IgD-negative memory B cell (primary cell): ENCODE data around the gene ASXL1. TPM values are rescaled to one million over a fixed set of nuclear protein-coding genes. Genes with fewer than 3 reads are reported as not detected.

ENCODE experiments used
- H3K27ac Mint-ChIP-seq, 3 donors: one replicate each; pipeline ENCODE4 v1.8.0; 2020 to 2022; ENCODE audit warnings: mild to moderate bottlenecking in 3 of 3, mixed read lengths in 3 of 3, moderate library complexity in 1 of 3
- H3K27me3 Mint-ChIP-seq: one replicate; pipeline ENCODE4 v1.8.0; 2021; ENCODE audit warnings: mixed read lengths
- H3K36me3 Mint-ChIP-seq: one replicate; pipeline ENCODE4 v1.8.0; 2020; ENCODE audit warnings: mild to moderate bottlenecking, mixed read lengths
- H3K4me1 Mint-ChIP-seq, 3 donors: one replicate each; pipeline ENCODE4 v1.8.0; 2020 to 2022; ENCODE audit warnings: mixed read lengths in 3 of 3, mild to moderate bottlenecking in 1 of 3
- H3K4me3 Mint-ChIP-seq, 4 donors: one replicate each; pipeline ENCODE4 v1.8.0; 2020 to 2022; ENCODE audit warnings: mild to moderate bottlenecking in 4 of 4, mixed read lengths in 4 of 4, moderate library complexity in 3 of 4
- H3K9me3 Mint-ChIP-seq, 3 donors: one replicate each; pipeline ENCODE4 v1.8.0; 2020 to 2021; ENCODE audit warnings: mixed read lengths in 3 of 3, mild to moderate bottlenecking in 1 of 3
- polyA plus RNA-seq: library from polyadenylated mRNA; unstranded; fragments of 300-500 nt; fragmentation: Illumina TruSeq; gene quantifications from one replicate; pipeline ENCODE4 v1.2.3, GENCODE V29; 2021

The ASXL1 gene
- polyA plus RNA-seq, 1 donor from 2014 or later, result 24.5 TPM

DNA sequence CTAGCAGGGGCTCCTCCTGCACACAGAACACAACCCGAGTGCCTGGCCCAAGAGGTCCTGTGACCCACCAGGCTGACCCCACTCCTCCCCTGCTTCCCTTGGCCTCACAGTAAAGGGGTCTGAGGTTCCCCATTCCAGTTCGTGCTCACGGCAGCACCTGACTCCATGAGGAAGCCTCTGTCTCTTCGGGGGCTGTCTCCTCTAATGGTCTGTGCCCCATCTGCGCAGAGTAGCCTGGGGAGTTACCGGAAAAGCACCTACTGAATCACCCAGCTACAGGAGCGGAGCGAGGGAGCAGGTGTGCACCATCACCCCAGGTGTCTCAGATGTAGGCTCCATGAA, 93.2 kb downstream of the ASXL1 start:
- H3K4me3 Mint-ChIP-seq, result no peak overlapping the region
- no peaks in the 10 kb centered on the region for H3K9me3 Mint-ChIP-seq
- peaks cover 16 to 20% (median 16%) of the 10 kb centered on the region in 3 donors for H3K4me1 Mint-ChIP-seq
- peaks cover 3% of the 10 kb centered on the region for H3K36me3 Mint-ChIP-seq
- H3K27ac Mint-ChIP-seq, result peak overlapping the region in 1 of 3 donors; percentile 28
- H3K27me3 Mint-ChIP-seq, result no peaks in the 10 kb centered on the region

DNA sequence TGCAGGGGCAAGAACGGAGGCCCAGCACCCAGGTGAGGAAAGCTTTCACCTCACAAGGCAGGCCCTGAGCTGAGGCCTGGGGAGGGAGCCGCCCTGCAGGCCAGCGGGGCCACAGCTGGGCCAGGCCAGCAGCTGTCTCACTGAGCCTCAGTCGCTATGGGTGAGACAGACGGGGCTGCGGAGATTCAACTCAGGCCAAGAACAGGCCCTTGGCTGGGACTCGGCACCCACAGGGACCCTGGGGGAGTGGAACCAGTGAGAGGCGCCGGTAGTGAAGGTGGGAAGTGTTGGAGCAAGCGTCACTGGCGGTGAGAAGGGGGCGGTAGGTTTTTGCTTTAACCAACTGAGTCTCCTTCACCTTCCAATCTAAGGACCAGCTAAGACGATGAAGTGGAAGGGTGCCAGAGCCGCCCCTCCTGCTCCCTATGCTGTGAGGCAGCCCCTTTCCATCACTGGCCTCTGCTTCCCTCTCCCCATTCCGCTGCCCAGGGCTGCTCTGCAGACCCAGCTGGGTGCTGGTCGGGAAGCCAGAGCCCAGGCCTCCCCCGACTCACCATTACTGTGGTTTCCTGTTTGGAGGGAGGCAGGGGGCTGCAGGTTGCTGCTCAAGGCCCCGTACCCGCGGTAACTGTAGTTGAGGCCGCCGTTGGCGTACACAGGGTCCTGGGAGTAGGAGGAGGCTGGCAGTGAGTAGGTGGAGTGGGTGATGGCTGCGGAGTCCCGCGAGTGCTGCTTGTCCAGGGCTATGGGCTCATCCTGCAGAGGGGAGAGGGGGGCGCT, 93.7 kb downstream of the ASXL1 start:
- Mint-ChIP-seq H3K4me3 (no peak overlapping the region), H3K36me3 (peaks cover 3% of the 10 kb centered on the region), H3K9me3 (no peaks in the 10 kb centered on the region), H3K27me3 (no peaks in the 10 kb centered on the region), H3K27ac (peak overlapping the region in 1 of 3 donors; percentile 46), H3K4me1 (peaks cover 16% of the 10 kb centered on the region in 3 donors)

DNA sequence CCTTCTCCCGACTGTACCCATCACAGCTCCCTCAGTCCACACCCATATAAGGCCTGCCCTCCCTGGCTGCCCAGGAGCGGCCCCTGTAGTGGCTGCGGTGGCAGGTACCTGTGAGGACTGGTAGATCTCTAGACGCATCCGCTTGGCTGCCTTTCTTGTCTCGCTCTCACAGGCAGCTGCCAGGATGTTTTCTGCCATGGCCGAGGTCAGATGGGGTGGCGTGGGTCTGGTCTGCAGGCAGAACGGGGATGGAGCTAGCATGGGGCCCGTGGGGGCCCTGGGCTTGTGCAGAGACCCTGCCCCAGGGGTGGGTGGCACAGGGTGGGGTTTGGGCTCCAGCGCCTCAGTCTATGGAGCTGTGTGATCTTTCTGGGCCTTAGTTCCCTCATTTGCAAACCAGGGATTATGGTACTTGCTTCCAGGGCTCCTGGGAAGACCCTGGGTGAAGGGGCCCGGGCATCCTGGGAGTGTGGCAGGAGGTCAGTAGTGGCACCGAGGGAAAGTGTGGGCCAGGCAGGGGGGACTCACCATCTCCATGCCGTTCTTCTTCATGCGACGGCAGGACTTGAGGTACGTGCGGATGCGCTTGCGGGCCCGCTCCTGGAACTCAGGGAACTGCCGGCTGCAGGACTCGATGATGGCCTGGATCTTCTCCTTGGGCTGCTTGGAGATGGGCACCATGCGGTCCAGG, 94.8 kb downstream of the ASXL1 start:
- H3K4me3 Mint-ChIP-seq, result no peak overlapping the region

DNA sequence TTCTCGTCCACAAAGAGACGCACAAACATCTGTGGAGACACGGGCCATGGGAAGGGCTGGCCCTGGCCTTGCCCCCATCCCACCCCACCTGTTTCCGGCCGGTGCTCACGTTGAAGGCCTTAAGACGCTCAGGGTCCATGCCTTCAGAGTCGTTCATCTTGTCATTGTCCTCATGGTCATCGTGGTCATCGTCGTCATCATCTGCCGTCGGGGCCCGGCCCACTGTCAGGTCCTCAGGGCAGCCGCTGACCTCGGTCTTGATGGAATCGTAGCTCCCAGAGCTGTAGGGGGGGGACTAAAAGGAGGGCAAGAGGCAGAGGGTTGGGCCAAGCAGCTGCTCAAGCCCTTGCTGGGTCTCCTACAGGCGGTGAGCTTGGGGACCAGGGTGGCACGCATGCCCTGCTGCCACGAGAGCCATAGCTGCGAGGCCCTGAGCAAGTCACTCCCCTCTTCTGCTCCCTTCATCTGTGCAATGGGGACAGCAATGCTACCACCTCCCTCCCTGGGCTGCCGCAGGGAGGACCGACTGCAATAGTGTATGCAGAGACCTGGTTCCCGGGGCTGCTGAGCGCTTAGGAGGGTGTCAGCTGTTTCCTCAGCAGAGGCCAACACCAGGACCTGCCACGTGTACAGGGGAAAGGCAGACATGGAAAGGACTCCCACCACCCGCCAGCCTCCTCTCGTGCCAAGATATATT, 95.5 kb downstream of the ASXL1 start:
- peaks cover 15 to 24% (median 19%) of the 10 kb centered on the region in 3 donors for H3K4me1 Mint-ChIP-seq
- H3K36me3 Mint-ChIP-seq, result peaks cover 3% of the 10 kb centered on the region
- H3K9me3 Mint-ChIP-seq, result no peaks in the 10 kb centered on the region
- H3K27ac Mint-ChIP-seq, result peak overlapping the region in 1 of 3 donors; percentile 59
- no peaks in the 10 kb centered on the region for H3K27me3 Mint-ChIP-seq
- peak overlapping the region in 1 of 4 donors; percentile 49 for H3K4me3 Mint-ChIP-seq

More for the DNA sequence above, 94.8 kb downstream of the ASXL1 start:
- peaks cover 3% of the 10 kb centered on the region for H3K36me3 Mint-ChIP-seq
- no peaks in the 10 kb centered on the region for H3K9me3 Mint-ChIP-seq
- peak overlapping the region in 1 of 3 donors; percentile 76 for H3K27ac Mint-ChIP-seq
- peaks cover 15 to 17% (median 16%) of the 10 kb centered on the region in 3 donors for H3K4me1 Mint-ChIP-seq
- no peaks in the 10 kb centered on the region for H3K27me3 Mint-ChIP-seq

DNA sequence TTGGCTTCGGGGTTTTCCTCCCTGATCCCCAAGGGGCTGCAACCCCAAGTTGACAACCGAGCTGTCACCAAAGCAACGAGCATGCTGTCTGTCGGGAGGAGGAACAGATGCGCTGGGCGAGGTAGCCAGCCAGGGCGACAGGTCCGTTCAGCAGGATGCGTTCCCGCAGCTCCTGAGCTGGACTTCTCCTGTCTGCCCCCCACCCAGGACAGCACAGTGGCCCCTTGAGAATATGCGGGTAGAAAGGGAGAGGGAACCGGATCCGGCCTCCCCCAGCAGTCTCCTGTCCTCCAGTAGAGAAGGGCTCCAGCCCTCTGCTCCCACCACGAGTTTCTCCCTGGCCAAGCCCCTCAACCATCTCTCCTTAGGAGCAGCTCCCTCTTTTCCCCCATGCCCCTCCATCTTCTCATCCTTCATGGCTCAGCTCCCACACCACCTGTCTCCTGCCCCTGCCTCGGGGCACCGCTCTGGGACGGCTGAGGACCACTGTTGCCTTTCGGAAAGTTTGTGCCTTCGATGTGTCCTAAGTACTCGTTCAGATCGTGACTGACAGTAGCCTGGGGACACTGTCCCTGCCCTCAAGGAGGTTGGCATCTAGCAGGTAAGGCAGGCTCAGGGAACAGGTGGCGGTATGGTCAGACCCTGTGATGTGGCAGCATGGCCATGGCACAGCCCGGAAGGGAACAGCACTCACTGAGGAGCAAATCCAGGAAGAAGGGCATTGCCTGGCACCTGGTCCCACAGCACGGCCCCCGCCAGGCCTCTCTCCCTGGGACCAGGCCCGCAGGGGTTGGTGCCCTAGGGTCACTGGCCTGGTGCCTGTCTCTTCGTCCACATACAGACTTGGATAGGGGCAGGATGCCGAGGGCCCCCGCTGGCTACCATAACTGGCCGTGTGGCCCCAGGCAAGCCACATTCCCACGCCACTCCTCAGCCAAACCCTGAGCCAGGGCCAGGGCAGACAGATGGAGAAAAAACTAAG, 96.3 kb downstream of the ASXL1 start:
- Mint-ChIP-seq H3K4me1 (peaks cover 13 to 26% (median 17%) of the 10 kb centered on the region in 3 donors), H3K27ac (peak overlapping the region; percentile 29 to 71 (median 59)), H3K36me3 (peaks cover 3% of the 10 kb centered on the region), H3K4me3 (peak overlapping the region in 1 of 4 donors; percentile 81), H3K9me3 (no peaks in the 10 kb centered on the region), H3K27me3 (no peaks in the 10 kb centered on the region)

DNA sequence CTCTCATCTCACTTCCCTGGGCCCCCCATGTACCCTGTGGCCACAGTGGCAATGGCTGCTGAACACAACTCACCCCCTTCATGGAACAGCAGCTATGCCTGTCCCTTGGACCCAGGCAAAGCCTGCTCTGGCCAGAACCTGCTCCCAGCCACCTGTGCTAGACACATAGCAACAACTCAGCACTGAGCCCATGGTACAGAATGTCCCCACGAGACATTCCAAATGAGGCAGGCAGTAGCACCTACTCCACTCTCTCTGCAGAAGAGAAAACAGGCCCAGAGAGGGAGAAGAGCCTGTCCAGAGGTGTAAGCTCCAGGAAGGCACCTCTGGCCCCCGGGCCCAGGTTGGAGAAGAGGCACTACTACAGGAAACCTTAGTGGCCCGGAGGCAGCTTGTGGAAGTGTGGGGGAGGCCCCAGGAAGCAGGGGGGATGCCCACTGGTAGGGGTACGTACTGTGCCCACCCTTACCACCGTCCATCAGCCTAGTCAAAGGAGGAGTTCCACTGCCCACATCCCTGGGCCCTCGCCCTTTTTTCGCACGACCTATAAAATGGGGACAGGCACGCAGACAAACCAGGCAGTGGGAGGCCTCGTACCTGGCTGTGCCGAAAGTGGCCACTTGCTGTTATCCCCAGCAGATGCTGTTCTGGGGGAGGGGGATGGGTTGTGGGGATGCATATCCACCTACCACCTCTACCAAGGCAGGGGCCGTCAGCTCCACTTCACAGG, 97.2 kb downstream of the ASXL1 start:
- no peak overlapping the region for H3K4me3 Mint-ChIP-seq
- H3K4me1 Mint-ChIP-seq, result peaks cover 5 to 20% (median 10%) of the 10 kb centered on the region in 3 donors
- H3K9me3 Mint-ChIP-seq, result no peaks in the 10 kb centered on the region
- peaks cover 3% of the 10 kb centered on the region for H3K36me3 Mint-ChIP-seq
- H3K27me3 Mint-ChIP-seq, result no peaks in the 10 kb centered on the region
- peak overlapping the region; percentile 26 to 71 (median 29) for H3K27ac Mint-ChIP-seq

DNA sequence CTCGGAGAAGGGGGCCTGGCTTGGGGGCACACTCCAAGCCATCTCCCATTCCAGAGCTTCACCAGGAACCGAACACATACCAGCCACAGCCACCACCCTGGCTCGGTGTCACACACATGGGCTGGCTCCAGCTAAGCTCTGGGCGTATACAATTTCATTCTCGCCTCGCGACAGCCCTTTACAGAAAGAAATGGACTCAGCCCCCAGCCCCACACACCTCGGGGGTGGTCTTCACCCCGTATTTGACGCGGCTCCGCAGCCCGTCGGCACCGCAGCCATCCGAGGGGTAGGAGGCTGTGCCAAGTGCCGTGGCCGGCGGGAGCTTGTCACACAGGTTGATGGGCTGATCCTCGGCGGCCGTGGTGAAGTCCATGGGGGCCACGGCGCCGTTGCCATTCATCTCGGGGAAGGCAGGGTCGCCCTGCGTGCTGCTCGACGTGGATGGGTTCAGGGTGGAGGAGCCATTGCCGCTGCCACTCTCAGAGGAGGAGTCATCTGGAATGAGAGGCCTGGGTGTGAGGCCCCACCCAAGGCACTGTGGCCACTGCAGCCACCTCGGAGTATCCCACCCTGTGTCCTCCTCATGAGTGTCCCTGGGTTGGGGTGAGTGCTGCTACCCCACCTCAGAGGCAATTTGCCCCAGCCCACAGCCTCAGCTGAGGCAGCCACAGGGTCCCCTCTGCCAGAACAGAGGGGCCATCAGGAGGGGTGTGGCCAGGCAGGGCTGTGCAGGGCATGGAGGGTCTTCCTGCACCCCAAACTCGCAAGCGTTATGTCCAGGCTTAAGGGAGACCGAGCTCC, 98.0 kb downstream of the ASXL1 start:
- H3K27ac Mint-ChIP-seq, result no peak overlapping the region
- peaks cover 4 to 18% (median 10%) of the 10 kb centered on the region in 3 donors for H3K4me1 Mint-ChIP-seq
- no peaks in the 10 kb centered on the region for H3K27me3 Mint-ChIP-seq
- H3K4me3 Mint-ChIP-seq, result no peak overlapping the region
- H3K9me3 Mint-ChIP-seq, result no peaks in the 10 kb centered on the region
- peaks cover 3% of the 10 kb centered on the region for H3K36me3 Mint-ChIP-seq

DNA sequence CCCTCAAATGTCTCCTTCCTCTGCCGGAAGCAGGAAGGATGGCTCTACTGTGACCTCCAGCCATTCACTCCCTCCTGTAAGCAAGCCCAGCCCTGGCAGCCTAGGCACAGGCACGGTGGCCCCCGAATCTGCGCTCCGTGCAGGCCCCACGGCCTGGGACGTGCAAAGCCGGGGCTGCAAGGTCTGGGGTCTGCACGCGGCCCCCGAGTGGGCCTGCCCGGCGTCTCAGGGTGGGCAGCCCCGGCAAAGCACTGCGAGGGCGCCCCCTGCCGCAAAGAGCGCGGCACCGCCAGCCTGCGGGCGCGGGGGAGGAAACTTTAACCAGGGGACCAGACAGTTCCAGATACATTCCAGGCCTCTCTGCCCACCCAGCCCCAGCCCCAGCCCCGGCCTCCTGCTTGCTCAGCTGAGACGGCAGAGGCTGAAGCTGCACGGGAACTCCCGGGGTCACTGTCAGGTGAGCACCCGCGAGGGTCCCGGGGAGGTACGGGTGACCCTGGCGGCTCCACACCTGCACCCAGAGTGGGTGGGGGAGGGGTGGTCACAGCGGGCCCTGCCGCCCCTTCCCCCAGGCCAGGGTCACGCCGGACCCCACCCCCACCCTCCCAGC, 98.8 kb downstream of the ASXL1 start:
- Mint-ChIP-seq H3K9me3 (no peaks in the 10 kb centered on the region), H3K4me3 (peak overlapping the region in 1 of 4 donors; percentile 8), H3K4me1 (peaks cover 4 to 15% (median 10%) of the 10 kb centered on the region in 3 donors), H3K27me3 (no peaks in the 10 kb centered on the region), H3K27ac (no peak overlapping the region), H3K36me3 (peaks cover 3% of the 10 kb centered on the region)

DNA sequence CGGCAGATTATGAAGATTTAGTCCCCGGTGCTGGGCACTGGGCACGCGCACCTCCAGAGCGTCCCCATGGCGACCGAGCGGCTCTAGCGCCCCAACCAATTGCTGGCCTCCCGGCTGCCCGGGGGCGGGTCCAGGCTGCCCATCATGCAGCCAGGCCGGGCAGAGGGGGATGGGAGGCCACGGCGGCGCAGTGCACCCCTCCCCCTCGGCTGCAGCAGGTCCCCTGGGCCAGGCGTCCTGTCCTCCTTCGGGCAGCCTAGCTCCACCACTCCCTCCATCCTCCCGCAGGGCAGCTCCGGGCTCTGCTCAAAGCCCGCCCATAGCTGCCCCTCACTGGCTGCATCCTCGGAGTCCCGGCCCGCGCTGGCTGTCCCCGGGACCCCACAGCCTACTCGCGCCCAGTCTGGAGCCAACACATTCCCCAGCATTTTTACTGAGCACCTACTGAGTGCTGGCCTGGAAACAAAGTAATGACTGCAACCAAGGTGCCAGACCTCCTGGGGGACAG, 99.4 kb downstream of the ASXL1 start:
- Mint-ChIP-seq H3K27ac (peak overlapping the region in 2 of 3 donors; percentile 47 to 57), H3K27me3 (no peaks in the 10 kb centered on the region), H3K4me1 (peaks cover 4 to 15% (median 10%) of the 10 kb centered on the region in 3 donors), H3K4me3 (peak overlapping the region in 3 of 4 donors; percentile 68 to 82 (median 81)), H3K9me3 (no peaks in the 10 kb centered on the region), H3K36me3 (peaks cover 3% of the 10 kb centered on the region)

DNA sequence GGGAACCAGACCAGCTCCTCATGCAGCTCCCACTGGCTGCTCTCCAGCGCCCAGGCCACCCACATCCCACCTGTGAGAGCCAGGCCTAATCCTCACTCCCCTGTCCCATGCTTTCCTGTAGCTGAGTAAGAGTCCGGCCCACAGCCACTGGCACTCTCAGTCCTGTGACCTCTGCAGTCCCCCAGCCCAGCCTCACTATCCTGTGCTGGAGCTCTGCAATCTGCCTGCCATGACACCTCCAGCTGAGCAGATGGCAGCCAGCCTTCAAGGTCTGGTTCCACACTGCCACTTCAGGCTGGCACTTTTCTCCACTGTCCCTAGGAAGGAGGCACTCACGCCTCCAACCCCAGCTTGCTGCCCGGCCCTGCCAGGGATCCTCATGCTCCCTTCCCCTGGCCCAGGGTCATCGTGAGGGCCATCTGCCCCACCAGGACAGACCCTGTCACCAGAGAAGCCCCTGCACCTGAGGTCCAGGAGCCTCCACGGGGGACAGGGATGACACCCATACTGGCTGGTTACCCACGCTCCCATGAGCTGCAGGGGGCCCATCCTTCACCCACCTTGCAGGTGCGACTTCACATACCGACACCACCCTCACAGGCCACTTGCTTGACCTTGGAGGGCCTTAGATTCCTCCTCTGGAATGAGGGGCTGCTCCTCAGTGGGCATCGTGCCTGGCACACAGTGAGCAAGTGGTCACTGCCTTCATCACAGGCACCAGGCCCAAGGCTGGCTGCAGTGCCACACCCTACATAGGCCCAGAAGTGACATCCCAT, 100.1 kb downstream of the ASXL1 start:
- Mint-ChIP-seq H3K9me3 (no peaks in the 10 kb centered on the region), H3K4me3 (peak overlapping the region; percentile 50 to 82 (median 74)), H3K27me3 (no peaks in the 10 kb centered on the region), H3K36me3 (peaks cover 3% of the 10 kb centered on the region), H3K27ac (peak overlapping the region; percentile 47 to 76 (median 57)), H3K4me1 (peaks cover 4 to 15% (median 10%) of the 10 kb centered on the region in 3 donors)

DNA sequence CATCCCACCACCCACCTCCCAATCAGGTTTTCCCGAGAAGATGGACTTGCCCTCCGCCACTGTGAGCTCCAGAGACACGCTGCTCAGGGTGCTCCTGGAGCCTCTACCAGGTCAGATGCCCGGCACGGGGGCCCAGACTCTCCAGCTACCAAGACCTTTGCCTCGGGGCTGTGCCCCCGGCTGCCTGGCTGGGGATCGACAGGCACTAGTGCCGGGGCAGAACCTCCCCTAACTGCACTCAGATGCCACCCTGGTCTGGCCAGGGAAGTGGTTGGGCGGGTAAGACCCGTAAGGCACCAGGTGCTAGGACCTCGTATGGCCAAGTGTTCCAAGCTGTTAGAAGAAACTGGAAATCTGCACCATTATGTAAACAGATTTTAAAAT, 100.7 kb downstream of the ASXL1 start:
- H3K4me3 Mint-ChIP-seq, result peak overlapping the region in 1 of 4 donors; percentile 5
- peaks cover 4 to 15% (median 10%) of the 10 kb centered on the region in 3 donors for H3K4me1 Mint-ChIP-seq
- H3K9me3 Mint-ChIP-seq, result no peaks in the 10 kb centered on the region
- H3K36me3 Mint-ChIP-seq, result peaks cover 3% of the 10 kb centered on the region
- peak overlapping the region in 2 of 3 donors; percentile 47 to 76 for H3K27ac Mint-ChIP-seq
- H3K27me3 Mint-ChIP-seq, result no peaks in the 10 kb centered on the region

DNA sequence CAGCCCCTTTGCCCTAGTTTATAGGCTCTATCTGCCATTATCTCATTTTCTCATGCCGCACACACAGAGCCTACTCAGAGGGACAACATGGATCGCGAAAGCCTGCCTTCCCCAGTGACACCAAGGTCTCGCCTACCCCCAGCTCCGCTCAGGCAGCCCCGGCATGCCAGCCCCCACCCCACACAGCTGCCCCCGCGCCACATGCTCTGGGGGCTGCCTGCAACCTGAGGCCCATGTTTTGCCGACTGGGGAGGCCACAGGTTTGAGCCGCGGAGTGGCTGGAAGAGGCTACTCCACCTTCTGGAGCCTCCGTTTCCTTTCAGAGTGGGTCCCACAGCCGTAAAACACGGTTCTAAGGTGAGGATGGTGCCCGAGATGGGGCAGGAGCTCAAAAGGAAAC, 102.1 kb downstream of the ASXL1 start:
- Mint-ChIP-seq H3K27me3 (no peaks in the 10 kb centered on the region), H3K4me3 (no peak overlapping the region), H3K9me3 (no peaks in the 10 kb centered on the region), H3K27ac (no peak overlapping the region), H3K4me1 (peaks cover 4 to 10% (median 8%) of the 10 kb centered on the region in 3 donors), H3K36me3 (peaks cover under 1% of the 10 kb centered on the region)
